ENCODE data around the gene CEL. TPM values are rescaled to one million over a fixed set of nuclear protein-coding genes. Genes with fewer than 3 reads are reported as not detected.

Gene CEL
- total RNA-seq, 2 donors from 2014 or later, result 8,438 to 9,209 TPM

DNA sequence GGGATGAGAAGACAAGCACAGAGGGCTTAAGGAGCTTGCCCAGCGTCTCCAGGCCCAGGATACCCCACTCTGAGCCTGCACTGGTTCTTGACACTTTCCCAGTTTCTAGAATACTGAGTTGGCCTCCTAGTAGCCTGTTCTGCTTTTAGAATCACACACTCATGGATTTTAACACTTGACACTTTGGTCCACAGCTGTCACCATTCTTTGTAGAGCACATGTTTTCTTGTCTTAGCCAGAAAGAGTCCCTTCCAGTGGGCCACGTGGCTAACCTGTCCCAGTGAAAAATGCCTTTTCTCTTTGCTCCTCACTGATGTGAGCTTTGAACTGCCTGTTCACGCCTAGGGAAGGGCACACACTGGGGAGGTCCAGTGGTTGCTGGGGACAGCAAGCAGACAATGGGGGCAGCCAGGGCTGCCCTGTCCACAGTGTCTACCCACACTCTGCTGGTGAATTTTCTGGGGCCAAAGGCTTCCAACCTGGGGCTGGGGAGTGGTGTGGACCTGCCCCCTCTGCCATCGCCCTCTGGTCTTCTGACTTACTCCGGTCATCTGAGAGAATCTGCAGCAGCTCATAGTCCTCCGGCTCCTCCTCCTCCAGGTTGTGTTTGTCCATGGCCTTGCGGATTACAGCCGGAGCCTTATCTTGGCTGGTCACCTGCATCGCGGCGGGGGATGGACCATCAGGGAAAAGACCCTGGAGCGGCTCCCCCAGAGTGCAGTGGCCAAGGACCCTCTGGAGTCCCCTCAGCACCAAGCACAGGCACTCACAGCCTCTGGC is 38.1 kb downstream of the CEL start:
- peaks cover 4% of the 10 kb centered on the region for H3K4me1 ChIP-seq
- no peak overlapping the region for H3K4me3 ChIP-seq
- no peaks in the 10 kb centered on the region for H3K9me3 ChIP-seq
- intact Hi-C loops (cut with DNase I), result loop anchor here (5.0 kb wide), 1 partner anchor 42 kb away; no protein-coding TSS in a partner anchor
- H3K27me3 ChIP-seq, result no peaks in the 10 kb centered on the region
- H3K27ac ChIP-seq, result no peak overlapping the region
- WGBS, 2 donors, result 82 to 89% methylated on average over 11 of the region's 12 CpGs
- no peak for ATAC-seq
- peaks cover 22 to 39% of the 10 kb centered on the region in 2 donors for H3K36me3 ChIP-seq (replicated peaks in 1 of 2; ENCODE audit: insufficient read depth in 1 of 2, low read depth in 2 of 2)
- peak in 1 of 4 donors; percentile 6 for DNase-seq
- TF ChIP-seq, protein P1, sequence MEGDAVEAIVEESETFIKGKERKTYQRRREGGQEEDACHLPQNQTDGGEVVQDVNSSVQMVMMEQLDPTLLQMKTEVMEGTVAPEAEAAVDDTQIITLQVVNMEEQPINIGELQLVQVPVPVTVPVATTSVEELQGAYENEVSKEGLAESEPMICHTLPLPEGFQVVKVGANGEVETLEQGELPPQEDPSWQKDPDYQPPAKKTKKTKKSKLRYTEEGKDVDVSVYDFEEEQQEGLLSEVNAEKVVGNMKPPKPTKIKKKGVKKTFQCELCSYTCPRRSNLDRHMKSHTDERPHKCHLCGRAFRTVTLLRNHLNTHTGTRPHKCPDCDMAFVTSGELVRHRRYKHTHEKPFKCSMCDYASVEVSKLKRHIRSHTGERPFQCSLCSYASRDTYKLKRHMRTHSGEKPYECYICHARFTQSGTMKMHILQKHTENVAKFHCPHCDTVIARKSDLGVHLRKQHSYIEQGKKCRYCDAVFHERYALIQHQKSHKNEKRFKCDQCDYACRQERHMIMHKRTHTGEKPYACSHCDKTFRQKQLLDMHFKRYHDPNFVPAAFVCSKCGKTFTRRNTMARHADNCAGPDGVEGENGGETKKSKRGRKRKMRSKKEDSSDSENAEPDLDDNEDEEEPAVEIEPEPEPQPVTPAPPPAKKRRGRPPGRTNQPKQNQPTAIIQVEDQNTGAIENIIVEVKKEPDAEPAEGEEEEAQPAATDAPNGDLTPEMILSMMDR (IDR thresholded peaks at IDR 0.05), result no peak
- no peak for TF ChIP-seq POLR2A (IDR thresholded peaks at IDR 0.05)

DNA sequence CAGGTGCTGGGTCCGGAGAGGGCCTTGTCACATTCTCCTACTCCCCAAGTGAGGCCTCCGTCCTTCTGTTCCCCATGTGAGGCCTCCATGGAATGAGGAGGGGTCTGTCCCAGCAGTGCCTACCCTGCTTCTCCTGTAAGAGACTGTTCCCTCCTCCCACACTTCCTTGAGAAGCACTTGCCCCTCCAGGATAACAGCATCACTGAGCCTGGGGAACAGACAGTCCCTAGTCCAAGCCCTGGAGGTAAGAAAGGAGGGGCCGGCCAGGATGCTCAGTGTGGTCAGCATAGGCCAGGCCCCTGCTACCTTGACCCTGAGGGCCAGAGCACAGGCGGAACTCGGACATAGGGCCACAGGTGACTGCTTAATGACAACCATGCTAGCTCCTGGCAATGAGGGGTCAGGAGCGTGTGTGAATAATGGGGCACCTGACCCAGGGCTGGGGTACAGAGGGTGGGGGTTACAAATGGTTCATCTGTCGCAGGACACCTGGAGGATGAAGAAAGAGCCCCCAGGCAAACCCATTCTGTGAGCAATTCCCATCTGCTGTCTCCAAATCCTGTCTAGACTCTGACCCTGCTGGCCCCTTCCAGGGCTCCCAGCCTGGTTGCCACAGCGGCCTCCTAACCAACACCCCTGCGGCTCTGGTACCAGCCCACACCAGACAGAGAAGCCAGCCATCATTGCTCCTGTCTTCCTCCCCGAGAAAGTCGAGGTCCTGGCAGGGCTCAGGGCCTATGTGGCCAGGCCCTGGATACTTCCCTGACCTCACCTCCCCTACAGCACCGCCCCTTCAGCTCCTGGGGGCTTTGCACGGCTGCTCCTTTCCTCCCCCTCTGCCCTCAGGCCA is 39.0 kb downstream of the CEL start:
- peak in 1 of 4 donors; percentile 5 for DNase-seq
- Histone ChIP-seq H3K9me3 (no peaks in the 10 kb centered on the region), H3K27me3 (no peaks in the 10 kb centered on the region), H3K36me3 (replicated peaks in 1 of 2; ENCODE audit: insufficient read depth in 1 of 2, low read depth in 2 of 2) (peaks cover 22 to 39% of the 10 kb centered on the region in 2 donors), H3K27ac (no peak overlapping the region), H3K4me1 (peaks cover 4% of the 10 kb centered on the region), H3K4me3 (no peak overlapping the region)
- intact Hi-C loops (cut with DNase I), result loop anchor here (5.0 kb wide), 1 partner anchor 42 kb away; no protein-coding TSS in a partner anchor
- WGBS, 2 donors, result 89 to 95% methylated on average over 8 to 13 of the region's 13 CpGs
- no peak for ATAC-seq
- TF ChIP-seq, protein P1 (IDR thresholded peaks at IDR 0.05), result no peak
- TF ChIP-seq POLR2A (IDR thresholded peaks at IDR 0.05), result no peak

DNA sequence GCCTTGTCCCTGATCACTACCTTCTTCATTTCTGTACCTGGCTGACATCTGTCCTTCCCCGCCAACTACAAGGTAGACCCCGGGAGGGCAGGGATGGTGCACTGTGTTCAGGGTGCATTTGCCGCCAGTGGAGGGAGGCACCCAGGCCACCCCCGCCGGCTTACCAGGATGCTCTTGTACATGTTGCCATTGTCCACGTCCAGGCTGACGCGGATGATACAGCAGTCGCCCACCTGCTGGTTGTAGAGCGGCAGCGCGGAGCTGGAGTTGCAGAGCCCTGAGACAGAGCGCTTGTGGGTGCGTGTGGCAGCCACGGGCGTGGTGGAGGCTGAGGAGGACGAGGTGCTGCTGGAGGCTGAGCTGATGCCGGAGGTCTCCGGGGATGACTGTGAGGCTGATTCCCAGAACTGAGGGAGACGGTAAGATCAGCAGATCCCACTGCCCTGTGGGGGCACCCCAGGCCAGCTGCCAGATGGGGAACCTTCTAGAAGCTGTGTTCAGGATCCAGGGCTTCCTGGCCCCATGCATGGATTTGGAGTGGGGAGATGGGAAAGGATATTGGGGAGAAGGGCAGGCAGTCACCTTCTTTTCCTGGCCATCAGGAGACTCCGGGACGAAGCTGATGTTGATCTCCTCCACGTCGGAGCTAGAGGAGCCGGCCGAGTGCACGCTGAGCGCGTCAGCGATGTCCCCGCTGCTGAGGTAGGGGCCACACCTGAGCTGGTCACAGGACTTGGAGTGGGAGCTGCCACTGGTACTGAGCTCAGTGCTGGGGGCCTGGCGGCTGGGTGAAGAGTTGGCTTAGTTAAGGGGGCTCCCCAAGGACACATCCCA is 39.8 kb downstream of the CEL start:
- peak in 2 of 4 donors; percentile 4 to 11 for DNase-seq
- H3K9me3 ChIP-seq, result no peaks in the 10 kb centered on the region

More for the DNA sequence above, 39.8 kb downstream of the CEL start:
- H3K27ac ChIP-seq, result no peak overlapping the region
- no peak for ATAC-seq
- intact Hi-C loops (cut with DNase I), result loop anchor here (5.0 kb wide), 1 partner anchor 41 kb away; no protein-coding TSS in a partner anchor
- H3K4me1 ChIP-seq, result peaks cover 4% of the 10 kb centered on the region
- H3K36me3 ChIP-seq (replicated peaks in 1 of 2; ENCODE audit: insufficient read depth in 1 of 2, low read depth in 2 of 2), result peaks cover 26 to 41% of the 10 kb centered on the region in 2 donors
- no peak overlapping the region for H3K4me3 ChIP-seq
- no peaks in the 10 kb centered on the region for H3K27me3 ChIP-seq
- TF ChIP-seq, protein P1 (IDR thresholded peaks at IDR 0.05), result no peak
- no peak for TF ChIP-seq POLR2A (IDR thresholded peaks at IDR 0.05)
- 92 to 97% methylated on average over 29 to 31 of the region's 32 CpGs for WGBS, 2 donors
